HepG2 (cell line): ENCODE measurements around the gene SCGB1D4. TPM values are rescaled to one million over a fixed set of nuclear protein-coding genes. Genes with fewer than 3 reads are reported as not detected.

Experiments
- CCAR2 ChIP-seq: fragments of 200-400 bp; formaldehyde crosslinking; optimal IDR thresholded peaks from 2 replicates; pipeline ENCODE3; 2018; ENCODE audit warnings: low read depth, mild to moderate bottlenecking, low read length, moderate library complexity
- GABPB1 ChIP-seq: IDR thresholded peaks from 2 replicates; pipeline ENCODE4 v1.6.1; 2016; ENCODE audit warnings: mild to moderate bottlenecking, missing genetic modification reagents, moderate library complexity, missing compliant biosample characterization
- MEF2D ChIP-seq: sonication (generic); formaldehyde crosslinking; IDR thresholded peaks from 2 replicates; pipeline ENCODE4 v1.5.1; 2020; ENCODE audit warnings: mild to moderate bottlenecking, missing genetic modification reagents
- ONECUT2 ChIP-seq: sonication (generic); formaldehyde crosslinking; IDR thresholded peaks from 2 replicates; pipeline ENCODE4 v1.4.0; 2020; ENCODE audit warnings: missing genetic modification reagents
- PAXIP1 ChIP-seq: sonication (generic); formaldehyde crosslinking; conservative IDR thresholded peaks from 2 replicates; pipeline ENCODE4 v1.4.0; 2020; ENCODE audit warnings: mild to moderate bottlenecking, missing genetic modification reagents, moderate library complexity
- PHF5A ChIP-seq: IDR thresholded peaks from one replicate; pipeline ENCODE4 v1.6.1; 2018; ENCODE audit warnings: low read depth, missing genetic modification reagents; ENCODE audit not compliant: unreplicated experiment
- RCOR2 ChIP-seq: IDR thresholded peaks from 2 replicates; pipeline ENCODE4 v1.6.1; 2016; ENCODE audit warnings: missing biosample characterization, missing genetic modification reagents
- ZNF512B ChIP-seq: sonication (generic); formaldehyde crosslinking; IDR thresholded peaks from 2 replicates; pipeline ENCODE4 v1.5.1; 2020; ENCODE audit warnings: missing genetic modification reagents, mild to moderate bottlenecking, borderline replicate concordance
- ZNF543 ChIP-seq: sonication (generic); formaldehyde crosslinking; IDR thresholded peaks from 2 replicates; pipeline ENCODE4 v1.4.0; 2020; ENCODE audit warnings: mild to moderate bottlenecking, missing genetic modification reagents
- ZSCAN29 ChIP-seq: sonication (generic); formaldehyde crosslinking; conservative IDR thresholded peaks from 2 replicates; pipeline ENCODE4 v1.4.0; 2020; ENCODE audit warnings: mild to moderate bottlenecking, missing genetic modification reagents
- polyA plus RNA-seq, 8 experiments: library from polyadenylated mRNA; depleted of rRNA in 3 of 8; stranded (reverse) in 7 of 8; unstranded in 1 of 8; fragments of >200 nt; fragmentation: Illumina TruSeq in 4 of 8; extraction: Trizol in 4 of 8; gene quantifications; 2 replicates each; pipeline versions ENCODE4 v1.2.1 to v1.2.3, GENCODE V29; 2011 to 2016; ENCODE audit warnings: low read depth in 4 of 8, missing spikeins in 1 of 8, mixed read lengths in 1 of 8; ENCODE audit not compliant: insufficient read depth in 1 of 8
- total RNA-seq, 5 experiments: library from RNA; depleted of rRNA; stranded (reverse); fragments of >200 nt; fragmentation: Illumina TruSeq; extraction: Trizol; gene quantifications; 2 replicates each; pipeline ENCODE4 v1.2.3, GENCODE V29; 2016; ENCODE audit warnings: low read depth in 1 of 5
- TF ChIP-seq, protein P1 (sequence below): sonication (generic); formaldehyde crosslinking; IDR thresholded peaks from 2 replicates; pipeline ENCODE4 v1.8.1; 2023; ENCODE audit warnings: mild to moderate bottlenecking, moderate library complexity, missing genetic modification reagents
- TF ChIP-seq, protein P2 (sequence below): sonication (generic); formaldehyde crosslinking; IDR thresholded peaks from 2 replicates; pipeline ENCODE4 v1.4.0; 2020; ENCODE audit warnings: mild to moderate bottlenecking, missing genetic modification reagents, borderline replicate concordance
- TF ChIP-seq, protein P3 (sequence below): sonication (generic); formaldehyde crosslinking; IDR thresholded peaks from 2 replicates; pipeline ENCODE4 v1.5.0; 2020; ENCODE audit warnings: missing genetic modification reagents

Gene SCGB1D4
- total and polyA plus RNA-seq, 2 of the 13 experiments (the other 11 are each of a cell fraction or from before 2014, with no cell fraction given), result not detected

GRCh38 chr11:62260261-62260953 lies 38.5 kb downstream of the SCGB1D4 start (continued):
- TF ChIP-seq, protein P1, sequence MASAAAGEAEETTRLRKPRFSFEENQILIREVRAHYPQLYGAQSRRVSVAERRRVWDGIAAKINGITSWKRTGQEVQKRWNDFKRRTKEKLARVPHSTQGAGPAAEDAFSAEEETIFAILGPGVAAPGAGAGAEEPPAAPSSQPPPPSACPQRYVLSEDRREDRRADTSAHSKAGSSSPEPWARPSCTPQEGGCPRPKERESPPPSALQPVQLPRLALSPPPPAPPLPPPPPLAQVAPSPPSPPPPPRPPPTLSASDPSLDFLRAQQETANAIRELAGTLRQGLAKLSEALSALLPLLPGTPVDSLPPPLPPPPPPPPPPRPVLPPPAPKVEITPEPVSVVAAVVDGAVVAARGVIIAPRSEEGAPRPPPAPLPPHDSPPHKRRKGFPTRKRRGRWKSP (CRISPR knock-in tag), result peak; percentile 62; the same call in 1 of the 2 replicates
- TF ChIP-seq ONECUT2 (CRISPR knock-in tag), result peak; percentile 90
- peak; percentile 93 for TF ChIP-seq RCOR2
- 0 out of 2 replicates have a peak, but pooled peaks have one; percentile 50 for TF ChIP-seq ZNF543 (CRISPR knock-in tag)
- TF ChIP-seq, protein P2, sequence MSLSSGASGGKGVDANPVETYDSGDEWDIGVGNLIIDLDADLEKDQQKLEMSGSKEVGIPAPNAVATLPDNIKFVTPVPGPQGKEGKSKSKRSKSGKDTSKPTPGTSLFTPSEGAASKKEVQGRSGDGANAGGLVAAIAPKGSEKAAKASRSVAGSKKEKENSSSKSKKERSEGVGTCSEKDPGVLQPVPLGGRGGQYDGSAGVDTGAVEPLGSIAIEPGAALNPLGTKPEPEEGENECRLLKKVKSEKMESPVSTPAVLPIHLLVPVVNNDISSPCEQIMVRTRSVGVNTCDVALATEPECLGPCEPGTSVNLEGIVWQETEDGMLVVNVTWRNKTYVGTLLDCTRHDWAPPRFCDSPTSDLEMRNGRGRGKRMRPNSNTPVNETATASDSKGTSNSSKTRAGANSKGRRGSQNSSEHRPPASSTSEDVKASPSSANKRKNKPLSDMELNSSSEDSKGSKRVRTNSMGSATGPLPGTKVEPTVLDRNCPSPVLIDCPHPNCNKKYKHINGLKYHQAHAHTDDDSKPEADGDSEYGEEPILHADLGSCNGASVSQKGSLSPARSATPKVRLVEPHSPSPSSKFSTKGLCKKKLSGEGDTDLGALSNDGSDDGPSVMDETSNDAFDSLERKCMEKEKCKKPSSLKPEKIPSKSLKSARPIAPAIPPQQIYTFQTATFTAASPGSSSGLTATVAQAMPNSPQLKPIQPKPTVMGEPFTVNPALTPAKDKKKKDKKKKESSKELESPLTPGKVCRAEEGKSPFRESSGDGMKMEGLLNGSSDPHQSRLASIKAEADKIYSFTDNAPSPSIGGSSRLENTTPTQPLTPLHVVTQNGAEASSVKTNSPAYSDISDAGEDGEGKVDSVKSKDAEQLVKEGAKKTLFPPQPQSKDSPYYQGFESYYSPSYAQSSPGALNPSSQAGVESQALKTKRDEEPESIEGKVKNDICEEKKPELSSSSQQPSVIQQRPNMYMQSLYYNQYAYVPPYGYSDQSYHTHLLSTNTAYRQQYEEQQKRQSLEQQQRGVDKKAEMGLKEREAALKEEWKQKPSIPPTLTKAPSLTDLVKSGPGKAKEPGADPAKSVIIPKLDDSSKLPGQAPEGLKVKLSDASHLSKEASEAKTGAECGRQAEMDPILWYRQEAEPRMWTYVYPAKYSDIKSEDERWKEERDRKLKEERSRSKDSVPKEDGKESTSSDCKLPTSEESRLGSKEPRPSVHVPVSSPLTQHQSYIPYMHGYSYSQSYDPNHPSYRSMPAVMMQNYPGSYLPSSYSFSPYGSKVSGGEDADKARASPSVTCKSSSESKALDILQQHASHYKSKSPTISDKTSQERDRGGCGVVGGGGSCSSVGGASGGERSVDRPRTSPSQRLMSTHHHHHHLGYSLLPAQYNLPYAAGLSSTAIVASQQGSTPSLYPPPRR (CRISPR knock-in tag), result peak; percentile 96
- no peak for TF ChIP-seq GABPB1 (CRISPR knock-in tag)
- TF ChIP-seq, protein P3, sequence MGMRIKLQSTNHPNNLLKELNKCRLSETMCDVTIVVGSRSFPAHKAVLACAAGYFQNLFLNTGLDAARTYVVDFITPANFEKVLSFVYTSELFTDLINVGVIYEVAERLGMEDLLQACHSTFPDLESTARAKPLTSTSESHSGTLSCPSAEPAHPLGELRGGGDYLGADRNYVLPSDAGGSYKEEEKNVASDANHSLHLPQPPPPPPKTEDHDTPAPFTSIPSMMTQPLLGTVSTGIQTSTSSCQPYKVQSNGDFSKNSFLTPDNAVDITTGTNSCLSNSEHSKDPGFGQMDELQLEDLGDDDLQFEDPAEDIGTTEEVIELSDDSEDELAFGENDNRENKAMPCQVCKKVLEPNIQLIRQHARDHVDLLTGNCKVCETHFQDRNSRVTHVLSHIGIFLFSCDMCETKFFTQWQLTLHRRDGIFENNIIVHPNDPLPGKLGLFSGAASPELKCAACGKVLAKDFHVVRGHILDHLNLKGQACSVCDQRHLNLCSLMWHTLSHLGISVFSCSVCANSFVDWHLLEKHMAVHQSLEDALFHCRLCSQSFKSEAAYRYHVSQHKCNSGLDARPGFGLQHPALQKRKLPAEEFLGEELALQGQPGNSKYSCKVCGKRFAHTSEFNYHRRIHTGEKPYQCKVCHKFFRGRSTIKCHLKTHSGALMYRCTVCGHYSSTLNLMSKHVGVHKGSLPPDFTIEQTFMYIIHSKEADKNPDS, result peak; percentile 79; the same call in 1 of the 2 replicates
- no peak for TF ChIP-seq CCAR2
- TF ChIP-seq ZNF512B (CRISPR knock-in tag), result peak; percentile 44; the same call in 1 of the 2 replicates
- peak; percentile 73; the same call in 1 of the 2 replicates for TF ChIP-seq ZSCAN29 (CRISPR knock-in tag)
- peak; percentile 85 for TF ChIP-seq PHF5A (CRISPR knock-in tag)
- TF ChIP-seq MEF2D (CRISPR knock-in tag), result peak; percentile 91
- peak; percentile 97 for TF ChIP-seq PAXIP1 (CRISPR knock-in tag)
